Activated CD8-positive, alpha-beta memory T cell treated with anti-CD3 and anti-CD28 coated beads for 24 hours (primary cell): ENCODE data around the gene SEC16A.
"Not testable (repeated sequence)": the region's sequence is repeated elsewhere in the genome, so short reads cannot be mapped to it uniquely, and the experiment has no call there.

Source experiments
- DNase-seq: peaks from one replicate; pipeline ENCODE4 v3.0.0-alpha.2; 2020

The SEC16A gene

GRCh38 chr9:136437430-136437829 is 45.4 kb downstream of the SEC16A start:
- DNase-seq: no peak

- no peak for DNase-seq
Observed at GRCh38 chr9:136436055-136436634, 46.7 kb downstream of the SEC16A start.

GRCh38 chr9:136434580-136435169 is 48.2 kb downstream of the SEC16A start:
- DNase-seq: no peak

GRCh38 chr9:136433849-136434579 is 48.8 kb downstream of the SEC16A start:
- no peak for DNase-seq

GRCh38 chr9:136433043-136433715 is 49.7 kb downstream of the SEC16A start:
- DNase-seq: no peak

GRCh38 chr9:136432591-136432990 is 50.2 kb downstream of the SEC16A start:
- DNase-seq: no peak

- no peak for DNase-seq
Observed at GRCh38 chr9:136431782-136432350, 51.0 kb downstream of the SEC16A start.

GRCh38 chr9:136430588-136431234 is 52.1 kb downstream of the SEC16A start:
- no peak for DNase-seq

GRCh38 chr9:136429683-136430491 is 53.0 kb downstream of the SEC16A start:
- no peak for DNase-seq

GRCh38 chr9:136429075-136429628 is 53.7 kb downstream of the SEC16A start:
- no peak for DNase-seq

GRCh38 chr9:136426787-136427186 is 56.1 kb downstream of the SEC16A start:
- DNase-seq: no peak

GRCh38 chr9:136425367-136425766 is 57.5 kb downstream of the SEC16A start:
- not testable (repeated sequence) for DNase-seq

- no peak for DNase-seq
Observed at GRCh38 chr9:136424750-136425362, 58.0 kb downstream of the SEC16A start.

- DNase-seq: no peak
Observed at GRCh38 chr9:136423432-136424146, 59.3 kb downstream of the SEC16A start.

- DNase-seq: no peak
Observed at GRCh38 chr9:136422876-136423275, 60.0 kb downstream of the SEC16A start.

- DNase-seq: no peak
Observed at GRCh38 chr9:136421791-136422190, 61.0 kb downstream of the SEC16A start.

- no peak for DNase-seq
Observed at GRCh38 chr9:136419092-136419420, 63.8 kb downstream of the SEC16A start.

GRCh38 chr9:136418182-136419091 is 64.4 kb downstream of the SEC16A start:
- no peak for DNase-seq

- no peak for DNase-seq
Observed at GRCh38 chr9:136416914-136417313, 65.9 kb downstream of the SEC16A start.

GRCh38 chr9:136416427-136416826 is 66.4 kb downstream of the SEC16A start:
- DNase-seq: no peak
